ENCODE measurements around the gene RBMS3. TPM values are rescaled to one million over a fixed set of nuclear protein-coding genes. Genes with fewer than 3 reads are reported as not detected.

Gene RBMS3
- total RNA-seq, 2 experiments from 2014 or later, result 0.38 to 0.63 TPM

GRCh38 chr3:29329986-29330890 is 49.4 kb downstream of the RBMS3 start:
- H3K36me3 Mint-ChIP-seq (ENCODE audit: low read depth), result no peaks in the 10 kb centered on the region
- no peaks in the 10 kb centered on the region for H3K4me1 Mint-ChIP-seq
- no peak for DNase-seq
- H3K27me3 Mint-ChIP-seq, result no peaks in the 10 kb centered on the region
- no peaks in the 10 kb centered on the region for H3K9me3 Mint-ChIP-seq
- no peak overlapping the region for H3K4me3 Mint-ChIP-seq
- POLR2A ChIA-PET, result no interaction called here
- CTCF ChIA-PET, result no interaction called here
- no peak overlapping the region for H3K27ac Mint-ChIP-seq

GRCh38 chr3:29331035-29331434 is 50.2 kb downstream of the RBMS3 start:
- Mint-ChIP-seq H3K27me3 (no peaks in the 10 kb centered on the region), H3K4me3 (no peak overlapping the region), H3K36me3 (ENCODE audit: low read depth) (no peaks in the 10 kb centered on the region), H3K9me3 (no peaks in the 10 kb centered on the region), H3K27ac (no peak overlapping the region), H3K4me1 (no peaks in the 10 kb centered on the region)
- no peak for DNase-seq
- CTCF ChIA-PET, result no interaction called here
- POLR2A ChIA-PET, result no interaction called here

DNA sequence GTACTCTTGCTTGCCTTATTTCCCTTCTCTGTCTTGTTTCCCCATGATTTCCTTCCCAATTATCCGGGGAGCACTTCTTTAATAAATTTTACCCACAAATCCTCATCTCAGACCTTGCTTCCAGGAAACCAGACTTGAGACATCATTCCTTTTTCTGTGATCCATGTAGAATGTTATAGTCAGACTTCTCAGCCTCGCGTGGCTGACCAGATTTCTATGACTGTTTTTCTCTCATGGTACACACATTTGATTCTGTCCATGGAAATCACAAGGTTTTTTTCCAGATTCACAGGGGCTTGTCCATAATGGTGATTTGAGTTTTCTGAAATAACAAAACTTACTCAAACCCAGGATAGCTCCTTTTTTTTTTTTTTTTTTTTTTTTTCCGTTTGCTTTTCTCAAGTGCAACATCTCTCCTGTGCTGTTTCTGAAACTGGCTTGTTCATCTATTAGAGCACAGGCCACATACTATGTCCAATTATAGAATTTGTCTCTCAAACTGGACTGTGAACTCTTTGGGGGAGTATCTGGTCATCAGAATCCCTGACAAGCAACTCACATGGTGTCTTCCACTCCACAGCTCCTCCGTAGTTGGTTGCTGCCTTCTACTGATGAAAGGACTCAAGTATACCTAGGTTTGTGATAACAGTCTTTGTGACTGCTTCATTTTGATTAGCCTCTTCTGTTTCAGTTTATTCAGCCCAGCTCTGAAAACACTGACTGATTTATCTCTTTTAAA is 50.8 kb downstream of the RBMS3 start:
- no peak for DNase-seq
- H3K4me3 Mint-ChIP-seq, result no peak overlapping the region
- ChIA-PET CTCF (no interaction called here), POLR2A (no interaction called here)
- H3K36me3 Mint-ChIP-seq (ENCODE audit: low read depth), result no peaks in the 10 kb centered on the region
- no peaks in the 10 kb centered on the region for H3K4me1 Mint-ChIP-seq
- no peak overlapping the region for H3K27ac Mint-ChIP-seq
- no peaks in the 10 kb centered on the region for H3K9me3 Mint-ChIP-seq
- H3K27me3 Mint-ChIP-seq, result no peaks in the 10 kb centered on the region

DNA sequence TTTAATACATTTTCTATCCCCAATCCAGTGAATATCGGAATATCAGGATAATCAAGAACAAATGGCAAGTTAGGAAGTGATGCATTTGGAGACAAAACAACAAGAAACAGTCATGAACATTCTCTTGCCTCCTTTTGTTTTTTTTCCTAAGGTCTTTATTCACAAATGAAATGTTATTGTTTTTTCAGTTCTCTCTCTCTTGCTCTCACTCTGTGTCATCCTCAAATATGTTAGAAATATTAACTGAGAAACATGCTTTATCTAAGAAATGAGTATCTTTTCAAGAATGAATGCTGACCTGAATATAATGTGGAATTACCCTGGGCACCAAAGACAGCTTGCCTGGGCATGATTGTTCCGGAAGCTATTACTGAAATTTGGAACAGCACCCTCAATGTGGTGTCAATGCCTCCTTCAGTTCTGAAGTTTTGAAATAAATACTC is 51.3 kb downstream of the RBMS3 start:
- Mint-ChIP-seq H3K4me3 (no peak overlapping the region), H3K27ac (no peak overlapping the region), H3K9me3 (no peaks in the 10 kb centered on the region), H3K27me3 (no peaks in the 10 kb centered on the region), H3K4me1 (no peaks in the 10 kb centered on the region), H3K36me3 (ENCODE audit: low read depth) (no peaks in the 10 kb centered on the region)
- ChIA-PET CTCF (no interaction called here), POLR2A (no interaction called here)
- DNase-seq, result no peak

DNA sequence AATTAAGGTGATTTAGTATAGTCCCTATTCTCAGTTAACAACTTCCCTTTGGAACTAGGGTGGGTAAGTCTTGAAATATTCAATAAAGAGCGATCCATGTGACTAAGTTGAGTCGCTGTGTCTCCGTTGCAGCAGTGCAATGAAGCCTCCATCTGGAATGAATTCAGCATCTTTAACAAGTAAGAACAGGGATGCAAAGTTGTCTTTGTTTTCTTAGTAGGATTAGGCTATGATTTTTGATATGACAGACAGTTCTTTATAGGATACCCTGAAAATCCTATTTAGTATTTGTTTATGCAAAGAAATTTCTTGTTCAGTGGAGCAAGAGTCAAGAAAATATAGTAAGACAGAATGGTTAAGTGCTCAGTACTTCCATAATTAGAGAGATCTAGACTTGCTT is 52.7 kb downstream of the RBMS3 start:
- POLR2A ChIA-PET, result no interaction called here
- no peaks in the 10 kb centered on the region for H3K9me3 Mint-ChIP-seq

DNA sequence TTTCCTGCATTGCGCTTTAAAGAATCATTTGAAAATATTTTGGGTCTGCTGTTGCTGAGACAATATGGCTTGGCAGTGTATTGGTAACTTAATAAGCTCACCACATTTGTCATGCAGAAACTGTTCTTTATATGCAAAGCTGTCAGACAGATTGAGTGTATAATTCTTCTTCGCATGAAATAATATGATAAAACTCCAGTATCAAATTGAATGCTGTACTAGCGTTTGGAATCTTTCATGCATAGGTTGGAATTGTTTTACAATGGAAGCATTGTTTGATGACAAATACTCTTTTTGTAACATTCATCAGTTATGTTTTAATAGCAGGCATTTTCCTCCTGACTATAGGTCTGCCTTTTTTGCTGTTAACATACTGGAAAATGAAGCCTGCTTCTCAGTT is 53.8 kb downstream of the RBMS3 start:
- Mint-ChIP-seq H3K27ac (no peak overlapping the region), H3K4me3 (no peak overlapping the region), H3K4me1 (no peaks in the 10 kb centered on the region), H3K27me3 (no peaks in the 10 kb centered on the region), H3K9me3 (no peaks in the 10 kb centered on the region), H3K36me3 (ENCODE audit: low read depth) (no peaks in the 10 kb centered on the region)
- CTCF ChIA-PET, result no interaction called here
- no peak for DNase-seq
- POLR2A ChIA-PET, result no interaction called here

More for the DNA sequence above, 52.7 kb downstream of the RBMS3 start:
- H3K27ac Mint-ChIP-seq, result no peak overlapping the region
- H3K4me1 Mint-ChIP-seq, result no peaks in the 10 kb centered on the region
- CTCF ChIA-PET, result interaction anchor here (0.7 kb wide), 1 partner anchor 211 kb away, joined by 3 read pairs; no protein-coding TSS in a partner anchor
- H3K36me3 Mint-ChIP-seq (ENCODE audit: low read depth), result no peaks in the 10 kb centered on the region
- no peaks in the 10 kb centered on the region for H3K27me3 Mint-ChIP-seq
- no peak for DNase-seq
- H3K4me3 Mint-ChIP-seq, result no peak overlapping the region

DNA sequence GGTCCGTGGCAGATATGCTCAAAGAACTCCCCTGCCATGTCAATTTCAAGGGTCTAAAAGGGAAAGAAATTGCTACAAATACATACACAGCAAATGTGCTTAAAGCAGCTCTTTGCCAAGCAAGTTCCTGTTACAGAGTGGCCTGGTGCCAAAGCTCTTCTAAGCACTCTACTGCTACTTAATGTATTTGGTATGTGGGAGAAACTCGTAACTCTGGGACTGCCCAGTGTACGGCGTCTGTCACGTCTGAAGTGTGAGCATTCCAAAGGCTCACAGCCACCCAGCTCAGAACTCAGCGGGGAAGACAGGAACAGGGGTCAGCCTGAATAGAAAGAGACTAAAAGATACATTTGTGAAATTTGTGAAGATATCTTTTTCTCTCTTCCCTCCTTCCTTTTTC is 54.6 kb downstream of the RBMS3 start:
- ChIA-PET CTCF (no interaction called here), POLR2A (no interaction called here)
- Mint-ChIP-seq H3K9me3 (no peaks in the 10 kb centered on the region), H3K27me3 (no peaks in the 10 kb centered on the region), H3K36me3 (ENCODE audit: low read depth) (no peaks in the 10 kb centered on the region), H3K27ac (no peak overlapping the region), H3K4me1 (no peaks in the 10 kb centered on the region), H3K4me3 (no peak overlapping the region)
- DNase-seq, result no peak

DNA sequence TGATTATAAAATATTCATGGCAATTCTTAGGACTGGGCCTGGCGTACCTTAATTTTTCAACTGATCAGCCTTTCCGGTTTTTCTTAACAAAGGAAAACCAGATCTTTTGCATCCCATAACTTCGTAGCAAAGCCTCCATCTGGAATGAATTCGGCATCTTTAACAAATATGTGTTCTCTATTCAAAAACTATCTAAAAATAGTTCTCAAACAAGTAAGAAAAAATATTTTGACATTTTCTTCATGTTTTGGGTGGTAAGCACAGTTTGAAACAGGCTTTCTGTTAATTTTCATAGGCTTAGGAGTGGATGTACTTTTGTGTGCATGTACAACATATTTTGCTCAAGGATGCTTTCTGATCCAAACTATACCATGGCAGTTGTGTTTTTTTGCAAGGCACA is 55.1 kb downstream of the RBMS3 start:
- no peaks in the 10 kb centered on the region for H3K4me1 Mint-ChIP-seq
- DNase-seq, result no peak
- H3K36me3 Mint-ChIP-seq (ENCODE audit: low read depth), result no peaks in the 10 kb centered on the region
- ChIA-PET CTCF (no interaction called here), POLR2A (no interaction called here)
- H3K27me3 Mint-ChIP-seq, result no peaks in the 10 kb centered on the region
- H3K27ac Mint-ChIP-seq, result no peak overlapping the region
- no peak overlapping the region for H3K4me3 Mint-ChIP-seq
- no peaks in the 10 kb centered on the region for H3K9me3 Mint-ChIP-seq

DNA sequence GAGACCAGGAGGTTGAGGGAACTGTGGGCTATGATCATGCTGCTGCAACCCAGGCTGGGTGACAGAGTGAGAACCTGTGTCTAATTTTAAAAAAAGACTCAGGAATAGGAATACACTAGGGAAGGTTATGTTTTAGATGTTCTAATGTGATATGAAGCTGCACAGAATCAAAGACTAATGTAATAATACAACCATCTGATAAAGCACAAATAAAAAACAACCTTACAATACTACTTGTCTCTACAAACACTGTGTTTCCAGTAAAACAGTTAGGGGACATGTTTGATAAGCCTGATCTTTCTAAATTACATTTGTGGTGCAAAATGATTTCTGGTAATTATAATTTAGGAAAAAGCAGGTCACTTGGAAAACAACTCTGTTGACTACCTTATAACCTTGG is 56.7 kb downstream of the RBMS3 start:
- DNase-seq, result no peak
- Mint-ChIP-seq H3K9me3 (no peaks in the 10 kb centered on the region), H3K27me3 (no peaks in the 10 kb centered on the region), H3K36me3 (ENCODE audit: low read depth) (no peaks in the 10 kb centered on the region), H3K4me1 (no peaks in the 10 kb centered on the region), H3K27ac (no peak overlapping the region), H3K4me3 (no peak overlapping the region)
- ChIA-PET POLR2A (interaction anchor here (0.5 kb wide), 1 partner anchor 139 kb away, joined by 3 read pairs; no protein-coding TSS in a partner anchor), CTCF (no interaction called here)

GRCh38 chr3:29338377-29338776 is 57.5 kb downstream of the RBMS3 start:
- ChIA-PET POLR2A (no interaction called here), CTCF (no interaction called here)
- H3K9me3 Mint-ChIP-seq, result no peaks in the 10 kb centered on the region
- no peak overlapping the region for H3K27ac Mint-ChIP-seq
- no peaks in the 10 kb centered on the region for H3K36me3 Mint-ChIP-seq (ENCODE audit: low read depth)
- DNase-seq, result no peak
- no peaks in the 10 kb centered on the region for H3K4me1 Mint-ChIP-seq
- H3K4me3 Mint-ChIP-seq, result no peak overlapping the region
- no peaks in the 10 kb centered on the region for H3K27me3 Mint-ChIP-seq

GRCh38 chr3:29339016-29339833 is 58.4 kb downstream of the RBMS3 start:
- Mint-ChIP-seq H3K4me3 (no peak overlapping the region), H3K27me3 (no peaks in the 10 kb centered on the region), H3K4me1 (no peaks in the 10 kb centered on the region), H3K27ac (no peak overlapping the region), H3K36me3 (ENCODE audit: low read depth) (no peaks in the 10 kb centered on the region), H3K9me3 (no peaks in the 10 kb centered on the region)
- ChIA-PET CTCF (no interaction called here), POLR2A (no interaction called here)
- no peak for DNase-seq

DNA sequence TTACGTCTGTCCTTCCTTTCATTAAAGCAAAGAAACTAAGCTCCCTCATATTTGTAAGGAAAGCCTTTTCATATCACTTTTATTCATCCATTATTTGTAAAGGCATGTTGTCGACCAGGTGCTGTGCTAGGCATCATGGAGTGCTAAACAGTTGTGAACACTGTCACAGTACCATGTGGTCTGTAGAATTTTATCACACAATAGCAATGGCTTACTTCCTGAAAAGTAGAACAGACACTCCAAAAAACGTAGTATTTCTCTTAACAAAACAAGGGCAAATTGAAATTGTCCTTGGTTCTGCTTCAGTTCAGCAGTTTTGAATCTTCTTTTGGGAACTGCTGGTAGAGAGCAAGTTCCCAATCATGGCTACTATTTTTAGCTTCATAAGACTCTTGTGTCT is 63.3 kb downstream of the RBMS3 start:
- no peaks in the 10 kb centered on the region for H3K9me3 Mint-ChIP-seq
- H3K36me3 Mint-ChIP-seq (ENCODE audit: low read depth), result no peaks in the 10 kb centered on the region
- ChIA-PET POLR2A (no interaction called here), CTCF (no interaction called here)
- H3K4me1 Mint-ChIP-seq, result no peaks in the 10 kb centered on the region
- no peak overlapping the region for H3K4me3 Mint-ChIP-seq
- H3K27me3 Mint-ChIP-seq, result no peaks in the 10 kb centered on the region
- H3K27ac Mint-ChIP-seq, result no peak overlapping the region
- no peak for DNase-seq

DNA sequence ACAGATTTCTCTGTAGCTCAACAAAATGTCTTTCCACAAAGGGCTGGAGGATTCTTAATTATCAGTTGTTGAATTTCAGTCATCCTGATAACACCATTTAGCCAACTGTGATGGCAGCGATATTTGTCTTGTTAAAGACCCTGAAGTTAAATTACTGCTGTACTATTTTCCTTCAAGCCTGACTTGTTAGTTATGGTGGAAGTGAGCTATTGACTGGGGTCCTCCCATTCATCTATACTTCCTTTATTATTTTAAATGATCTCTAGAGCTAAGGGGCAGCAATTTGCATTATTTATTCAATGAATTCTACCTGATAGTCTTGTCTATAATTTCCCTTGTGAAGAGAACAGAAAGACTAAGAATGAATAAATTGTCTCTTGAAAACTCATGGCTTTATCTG is 64.1 kb downstream of the RBMS3 start:
- ChIA-PET CTCF (no interaction called here), POLR2A (no interaction called here)
- no peaks in the 10 kb centered on the region for H3K9me3 Mint-ChIP-seq
- no peaks in the 10 kb centered on the region for H3K27me3 Mint-ChIP-seq
- no peak overlapping the region for H3K27ac Mint-ChIP-seq
- no peaks in the 10 kb centered on the region for H3K4me1 Mint-ChIP-seq
- no peak for DNase-seq
- H3K36me3 Mint-ChIP-seq (ENCODE audit: low read depth), result no peaks in the 10 kb centered on the region
- no peak overlapping the region for H3K4me3 Mint-ChIP-seq
